A172 (cell line): ENCODE measurements around the gene SUPT4H1. TPM values are rescaled to one million over a fixed set of nuclear protein-coding genes. Genes with fewer than 3 reads are reported as not detected.

Source experiments
- DNase-seq: peaks from one replicate; pipeline ENCODE4 v3.0.0-alpha.2; 2015; ENCODE audit warnings: low spot score
- total RNA-seq: library from RNA; depleted of rRNA; stranded (reverse); fragments of >200 nt; shearing (Covaris generic); gene quantifications from 2 replicates; pipeline ENCODE4 v1.2.3, GENCODE V29; 2014

SUPT4H1 gene
- total RNA-seq, 1 experiment from 2014 or later, result 161 TPM

DNA sequence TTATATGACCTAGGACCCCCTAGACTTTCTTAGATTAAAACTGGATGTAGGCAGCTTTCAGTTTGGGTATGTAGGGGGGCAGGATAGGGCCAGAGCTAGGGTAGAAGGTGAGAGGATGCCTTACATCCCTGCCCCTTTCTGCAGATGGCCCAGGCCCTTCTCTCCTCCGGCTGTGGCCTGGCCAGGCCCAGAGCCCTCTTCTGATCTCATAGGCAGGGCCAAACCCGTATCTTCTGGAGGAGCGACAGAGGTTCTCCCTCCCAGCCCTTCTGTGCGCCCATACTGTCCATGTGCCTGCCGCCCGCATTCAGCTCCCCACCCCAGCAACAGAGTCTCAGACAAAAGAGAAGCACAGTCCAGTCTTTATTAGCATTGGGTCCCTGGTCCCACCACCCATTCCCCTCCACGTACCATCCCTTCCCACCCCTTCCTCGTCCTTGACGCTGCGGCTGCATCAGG, 21.4 kb downstream of the SUPT4H1 start:
- no peak for DNase-seq

DNA sequence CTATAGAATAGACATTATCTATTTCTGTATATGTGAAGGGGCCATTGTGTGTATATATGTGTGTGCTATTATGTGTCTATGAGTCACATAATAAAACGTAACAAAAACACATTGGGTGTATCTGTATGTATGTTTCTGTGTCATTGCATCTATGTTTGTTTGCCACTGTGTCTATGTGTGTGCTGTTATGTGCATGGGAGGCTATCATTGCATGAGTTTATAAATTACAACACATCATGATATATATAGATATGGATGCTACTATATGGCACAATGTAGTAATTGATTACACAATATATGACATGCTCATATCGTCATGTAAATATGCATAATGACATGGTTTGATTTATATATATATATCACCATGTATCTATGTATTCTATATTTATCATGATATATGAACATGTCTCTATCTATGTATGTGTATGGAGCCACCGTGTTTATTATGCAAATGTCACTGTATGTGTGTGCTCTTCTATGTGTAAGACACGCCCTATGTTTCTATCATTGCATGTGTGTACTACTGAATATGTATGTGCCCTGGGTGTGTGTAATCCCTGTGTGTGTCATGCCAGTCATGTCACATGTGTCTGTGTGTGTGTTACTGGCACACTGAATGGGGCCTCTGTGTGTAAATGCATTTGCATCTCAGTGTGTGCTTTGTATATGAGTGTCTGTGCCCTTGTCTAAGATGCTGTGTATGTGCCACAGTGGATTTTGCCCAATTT, 22.0 kb downstream of the SUPT4H1 start:
- no peak for DNase-seq

DNA sequence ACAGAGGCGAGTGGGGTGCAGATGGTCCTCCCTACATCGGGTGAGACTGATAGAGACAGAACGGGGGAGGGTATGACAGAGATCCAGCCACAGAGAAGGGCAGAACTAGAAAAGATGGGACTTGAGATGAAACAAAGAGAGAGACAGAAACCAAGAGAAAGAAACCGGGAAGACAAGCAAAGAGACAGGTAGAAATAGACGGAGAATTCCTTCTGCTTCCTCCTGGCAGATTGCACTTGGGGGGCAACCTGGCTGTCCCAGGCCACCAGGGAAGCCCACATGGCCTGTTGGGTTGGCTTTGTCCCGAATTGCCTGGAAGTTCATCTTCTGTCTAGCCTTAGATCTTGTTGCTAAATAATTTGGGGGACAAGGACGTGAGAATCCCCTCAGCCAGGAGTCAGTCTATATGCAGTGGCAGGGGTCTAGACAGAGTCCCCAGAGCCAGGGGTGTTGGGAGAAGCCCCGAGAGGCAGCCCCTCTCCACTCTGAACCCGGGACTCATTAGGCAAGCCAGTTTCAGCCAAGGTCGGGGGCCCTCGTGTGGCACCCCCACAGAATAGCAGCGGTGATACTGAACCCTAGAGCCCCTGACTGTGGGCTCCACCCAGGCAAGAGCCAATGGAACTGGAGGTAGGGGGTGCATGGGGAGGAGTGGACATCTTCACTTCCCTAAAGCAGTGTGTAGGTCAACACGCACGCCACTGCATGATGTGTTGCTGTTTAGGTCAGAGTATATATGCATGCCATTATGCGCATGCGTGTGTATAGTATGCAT, 22.8 kb downstream of the SUPT4H1 start:
- DNase-seq, result no peak

DNA sequence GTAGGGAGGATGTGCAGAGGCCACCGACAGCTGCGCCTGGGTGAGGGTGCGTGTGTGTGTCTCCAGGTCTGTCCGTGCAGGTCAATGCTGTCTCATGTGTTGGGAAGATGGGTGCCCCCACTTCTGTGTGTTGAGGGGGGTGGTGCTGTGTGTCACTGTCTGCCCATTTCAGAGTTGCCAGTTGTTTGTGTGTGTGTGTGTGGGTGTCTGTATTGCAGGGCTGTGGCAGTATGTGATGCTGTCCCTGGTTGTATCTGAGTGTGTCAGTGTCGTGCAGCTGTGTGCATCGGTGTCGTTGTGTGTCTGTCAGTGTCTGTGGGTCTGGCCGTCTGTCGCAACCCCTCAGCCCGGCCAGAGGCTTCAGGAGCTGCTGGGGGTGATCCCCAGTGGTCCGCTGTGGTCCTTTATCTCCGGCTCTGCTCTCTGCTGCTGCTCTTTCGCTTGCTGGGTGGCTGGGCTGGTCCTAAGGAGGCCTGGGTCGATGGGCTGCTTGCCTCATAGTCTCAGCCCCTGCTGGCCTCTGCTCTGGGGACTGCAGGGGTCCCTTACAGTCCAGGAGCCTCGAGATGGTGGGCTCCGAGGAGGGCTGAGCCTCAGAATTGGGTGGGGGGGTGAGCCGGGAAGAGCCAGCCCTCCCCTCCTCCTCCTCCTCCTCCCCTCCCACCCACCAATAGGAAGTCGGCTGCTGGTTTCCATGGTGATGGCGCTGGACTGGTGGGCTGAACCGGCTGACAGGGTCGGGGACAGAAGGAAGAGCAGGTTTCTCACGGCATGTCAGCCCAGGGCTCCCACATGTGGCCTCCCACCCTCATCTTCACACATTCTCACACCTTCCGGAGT, 23.6 kb downstream of the SUPT4H1 start, which contains the start of gene TSPOAP1:
Gene TSPOAP1, minus strand, starts transcription at position 601 of the 840 bp plus-strand sequence. CDS start 875 bp downstream, outside the sequence.
- no peak for DNase-seq

DNA sequence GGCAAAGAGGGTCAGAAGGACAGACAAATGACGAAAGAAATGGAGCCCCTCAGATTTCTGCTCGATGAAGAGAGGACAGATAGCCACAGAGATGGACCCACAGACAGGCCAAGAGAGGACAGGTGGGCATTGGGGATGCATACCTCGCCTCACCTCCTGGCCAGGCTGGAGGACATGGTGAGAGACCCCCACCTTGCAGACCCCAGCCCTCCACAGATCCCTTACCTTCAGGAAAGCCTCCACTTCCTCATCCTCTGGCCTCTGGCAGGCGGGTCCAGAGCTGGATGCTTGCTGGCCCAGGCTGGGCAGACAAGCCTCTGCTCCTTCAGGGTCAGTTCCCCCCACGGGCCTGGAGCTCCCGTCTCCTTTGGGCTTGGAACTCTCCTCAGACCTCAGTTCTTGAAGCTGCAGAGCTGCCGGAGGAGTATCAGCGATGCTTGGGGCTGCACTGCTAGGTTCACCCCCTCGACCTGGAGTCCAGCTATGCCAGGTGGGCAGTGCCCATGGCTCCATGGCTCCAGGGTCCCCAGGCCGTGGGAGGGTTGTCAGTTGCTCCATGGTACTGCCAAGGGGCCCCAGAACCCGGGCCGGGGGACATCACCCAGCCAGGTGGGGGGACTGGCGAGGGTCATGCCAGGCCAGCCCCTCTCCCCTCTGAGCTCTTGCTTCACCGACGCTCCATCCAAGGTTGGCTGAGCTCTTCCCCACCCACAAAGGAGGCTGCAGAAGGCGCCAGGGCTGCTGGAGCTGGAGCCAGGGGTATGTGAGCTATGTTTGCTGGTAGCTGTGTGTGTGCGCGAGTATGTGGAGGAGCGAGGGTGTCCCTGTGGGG, 24.4 kb downstream of the SUPT4H1 start:
- no peak for DNase-seq

DNA sequence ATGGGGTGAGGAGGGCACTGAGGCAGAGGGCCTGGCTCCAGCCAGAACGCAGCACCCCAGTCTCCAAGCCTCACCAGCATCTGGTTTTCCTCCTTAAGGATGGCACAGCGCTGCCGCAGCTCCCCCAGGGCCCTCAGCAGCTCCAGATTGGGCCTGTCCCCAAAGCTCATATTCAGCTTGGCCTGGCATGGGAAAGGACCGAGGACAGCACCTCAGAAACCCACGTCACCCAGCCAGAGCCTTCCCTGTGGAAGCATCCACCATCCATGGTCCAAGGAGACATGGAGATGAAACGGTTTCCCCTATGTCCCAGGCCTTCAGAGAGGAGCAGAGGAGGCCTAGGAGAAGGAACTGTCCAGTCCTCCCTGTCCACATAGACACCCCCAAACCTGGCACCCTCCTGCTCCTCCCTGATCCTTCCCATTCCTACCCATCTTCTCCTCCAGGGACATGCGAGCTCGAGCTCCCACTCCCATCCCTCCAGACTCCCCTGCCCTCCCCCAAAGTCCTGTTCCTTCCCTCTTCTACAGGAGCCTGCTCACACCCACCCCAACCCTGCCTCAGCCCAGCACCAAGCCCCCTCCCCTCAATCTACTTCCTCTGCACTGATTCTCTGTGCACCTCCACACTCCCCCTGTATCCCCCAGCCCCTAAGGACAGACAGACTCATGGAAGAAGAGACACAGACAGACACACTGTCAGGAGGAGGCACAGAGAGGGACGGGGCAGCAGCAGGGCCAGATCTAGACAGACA, 25.2 kb downstream of the SUPT4H1 start:
- DNase-seq, result no peak

DNA sequence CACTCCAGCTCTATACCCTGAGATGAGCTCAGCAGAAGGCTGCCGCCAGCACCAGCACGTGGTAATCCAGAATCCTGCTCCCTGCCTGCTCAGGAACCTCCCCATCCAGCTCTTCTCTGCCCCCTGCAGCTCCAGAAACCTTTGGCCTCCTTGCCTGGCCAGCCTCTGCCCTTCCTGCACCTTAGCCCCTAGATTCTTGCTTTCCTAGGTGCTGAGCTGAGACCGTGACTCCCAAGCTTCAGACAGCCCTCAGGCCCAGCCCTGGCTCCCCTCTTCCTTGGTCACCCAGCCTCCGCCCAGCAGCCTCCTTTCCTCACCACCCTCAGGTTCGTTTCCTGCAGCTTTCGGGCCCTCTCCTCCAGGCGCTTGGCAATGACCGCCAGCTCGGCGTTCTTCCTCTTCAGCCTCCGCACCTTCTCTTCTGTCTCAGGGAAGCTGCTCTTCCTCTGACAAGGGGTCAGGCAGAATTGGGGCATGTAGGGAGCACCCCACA, 26.0 kb downstream of the SUPT4H1 start:
- DNase-seq, result no peak

DNA sequence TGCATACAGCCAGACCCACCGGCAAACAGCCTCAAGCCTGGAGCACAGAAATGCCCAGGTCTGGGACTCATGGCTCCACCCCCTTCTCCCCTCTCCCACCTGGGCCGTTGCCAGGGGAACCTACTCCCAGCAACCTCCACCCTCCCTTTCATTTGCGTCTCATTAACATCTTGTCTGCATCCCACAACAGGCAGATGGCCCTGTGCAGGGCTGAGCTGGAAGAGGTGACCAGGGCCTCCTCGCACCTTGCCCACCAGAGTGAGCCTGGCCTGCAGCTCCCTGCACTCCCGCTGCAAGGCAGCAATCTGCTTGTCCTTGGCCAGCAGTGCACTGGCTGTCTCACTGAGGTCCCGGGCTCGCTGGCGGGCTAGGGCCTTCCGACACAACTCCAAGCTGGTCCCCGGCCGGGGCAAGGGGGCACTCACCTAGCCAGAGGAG, 26.7 kb downstream of the SUPT4H1 start:
- DNase-seq, result no peak

DNA sequence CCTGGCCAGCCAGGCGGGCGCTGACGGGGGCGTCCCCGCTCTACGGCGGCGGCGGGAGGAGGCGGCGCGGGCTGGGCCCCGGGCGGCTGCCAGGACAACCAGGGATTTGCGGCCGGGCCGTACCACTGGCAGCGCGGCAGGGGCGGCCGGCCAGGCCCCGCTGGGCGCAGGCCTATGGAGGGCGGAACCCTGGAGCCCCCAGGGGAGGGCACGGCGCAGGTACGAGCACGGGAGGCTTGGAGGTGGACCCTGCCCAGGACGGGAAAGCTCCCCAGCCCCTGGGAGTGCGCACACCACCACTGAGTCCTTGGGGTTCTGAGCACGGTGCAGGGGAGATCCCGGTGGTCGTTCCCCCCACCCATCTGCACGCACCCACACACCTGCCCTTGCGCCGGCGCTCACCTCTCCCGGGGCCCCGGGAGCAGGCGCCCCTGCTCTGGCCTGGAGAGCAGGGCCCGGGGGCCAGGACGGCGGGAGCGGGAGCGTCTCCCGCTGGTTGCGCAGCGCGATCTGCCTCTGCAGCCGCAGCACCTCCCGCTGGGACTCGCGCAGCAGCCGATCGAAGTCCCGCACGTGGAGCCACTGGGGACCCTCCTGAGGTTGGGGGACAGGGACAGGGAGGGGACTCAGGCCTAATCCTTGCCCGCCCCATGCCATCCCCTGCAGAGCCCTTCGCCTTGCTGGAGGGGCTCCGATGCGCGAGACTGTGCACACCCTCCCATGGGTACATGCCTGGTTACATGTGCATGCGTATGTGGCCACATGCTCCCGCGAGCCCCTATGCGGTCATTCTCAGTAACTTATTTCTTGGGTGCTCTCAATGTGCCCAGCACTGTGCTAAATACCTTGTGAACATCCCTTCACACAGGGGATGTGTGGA, 27.4 kb downstream of the SUPT4H1 start:
- DNase-seq, result no peak

DNA sequence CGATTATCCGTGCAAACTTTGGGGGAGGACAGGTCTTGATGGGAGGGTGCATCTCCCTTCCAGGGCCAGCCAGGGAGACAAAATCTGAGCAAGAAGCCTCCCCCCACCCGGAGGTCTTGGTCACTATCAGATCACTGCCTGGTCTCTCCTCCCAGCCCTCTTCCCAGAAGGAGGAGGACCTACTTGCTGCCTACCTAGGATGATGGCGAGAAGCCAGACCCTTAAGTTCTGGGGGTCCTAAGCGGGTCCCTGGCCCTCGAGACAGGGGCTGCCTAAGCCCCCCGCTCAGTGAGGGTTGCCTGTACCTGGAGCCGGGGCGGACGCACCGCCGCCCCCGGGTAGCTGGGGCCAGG, 28.0 kb downstream of the SUPT4H1 start:
- DNase-seq, result no peak

DNA sequence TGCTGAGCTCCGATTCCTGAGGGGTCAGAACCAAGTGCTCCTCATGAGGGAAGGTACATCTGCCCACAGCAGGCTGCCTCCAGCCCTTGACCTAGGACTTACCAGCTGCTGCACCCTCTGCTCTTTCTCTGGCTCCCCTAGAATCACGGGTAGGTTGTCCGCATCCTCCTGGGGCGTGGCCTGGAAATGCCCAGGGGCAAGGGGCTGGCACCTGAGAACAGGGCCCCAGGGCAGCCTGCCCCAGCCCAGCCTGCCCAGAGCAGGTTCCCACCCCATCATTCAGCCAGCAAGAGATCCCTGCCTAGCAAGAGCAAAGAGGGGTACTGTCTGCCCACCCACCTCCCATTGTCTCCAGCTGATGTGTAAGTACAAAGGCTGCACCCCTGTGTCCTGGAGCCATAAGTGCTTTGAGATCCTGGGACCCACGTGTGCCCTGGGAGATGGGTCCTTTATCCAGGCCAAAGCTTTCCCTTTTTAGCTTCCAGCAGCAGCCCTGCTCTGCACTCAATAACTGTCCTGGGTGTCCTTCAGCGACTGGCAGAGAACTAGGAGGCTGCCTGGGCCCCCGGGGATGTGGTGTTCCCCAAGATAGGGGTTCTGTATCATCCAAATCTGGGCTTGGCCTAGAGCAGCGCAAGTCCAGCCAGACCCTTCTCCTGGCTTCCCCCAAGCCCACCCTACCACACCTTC, 28.5 kb downstream of the SUPT4H1 start:
- no peak for DNase-seq

DNA sequence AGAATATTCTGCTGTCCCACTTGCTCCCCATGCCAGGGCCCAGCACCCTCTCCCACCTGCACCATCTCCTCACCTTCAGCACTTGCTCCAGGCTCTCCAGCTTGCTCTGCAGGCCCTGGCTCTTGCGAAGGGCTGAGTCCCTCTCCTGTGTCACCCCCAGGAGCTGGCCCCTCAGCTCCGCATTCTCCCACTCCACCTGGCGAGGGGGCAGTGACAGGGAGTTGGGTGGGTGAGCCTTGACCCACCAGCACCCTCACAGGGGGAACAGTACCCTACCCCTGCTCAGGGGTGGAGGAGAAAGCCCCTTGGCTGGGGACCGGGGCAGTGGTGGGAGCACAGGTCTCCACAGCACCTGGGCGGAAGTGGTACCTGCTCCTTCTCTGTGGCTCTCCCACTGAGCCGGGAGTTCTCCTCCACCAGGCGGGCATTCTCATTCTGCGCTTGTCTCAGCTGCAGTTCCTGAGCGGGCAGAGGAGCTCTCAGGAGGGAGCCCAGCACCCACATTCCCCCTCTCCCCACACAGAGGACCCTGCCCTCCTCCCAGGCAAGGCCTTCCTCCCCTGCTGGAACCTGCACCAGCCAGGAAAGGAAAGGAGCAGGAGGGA, 29.3 kb downstream of the SUPT4H1 start:
- no peak for DNase-seq

DNA sequence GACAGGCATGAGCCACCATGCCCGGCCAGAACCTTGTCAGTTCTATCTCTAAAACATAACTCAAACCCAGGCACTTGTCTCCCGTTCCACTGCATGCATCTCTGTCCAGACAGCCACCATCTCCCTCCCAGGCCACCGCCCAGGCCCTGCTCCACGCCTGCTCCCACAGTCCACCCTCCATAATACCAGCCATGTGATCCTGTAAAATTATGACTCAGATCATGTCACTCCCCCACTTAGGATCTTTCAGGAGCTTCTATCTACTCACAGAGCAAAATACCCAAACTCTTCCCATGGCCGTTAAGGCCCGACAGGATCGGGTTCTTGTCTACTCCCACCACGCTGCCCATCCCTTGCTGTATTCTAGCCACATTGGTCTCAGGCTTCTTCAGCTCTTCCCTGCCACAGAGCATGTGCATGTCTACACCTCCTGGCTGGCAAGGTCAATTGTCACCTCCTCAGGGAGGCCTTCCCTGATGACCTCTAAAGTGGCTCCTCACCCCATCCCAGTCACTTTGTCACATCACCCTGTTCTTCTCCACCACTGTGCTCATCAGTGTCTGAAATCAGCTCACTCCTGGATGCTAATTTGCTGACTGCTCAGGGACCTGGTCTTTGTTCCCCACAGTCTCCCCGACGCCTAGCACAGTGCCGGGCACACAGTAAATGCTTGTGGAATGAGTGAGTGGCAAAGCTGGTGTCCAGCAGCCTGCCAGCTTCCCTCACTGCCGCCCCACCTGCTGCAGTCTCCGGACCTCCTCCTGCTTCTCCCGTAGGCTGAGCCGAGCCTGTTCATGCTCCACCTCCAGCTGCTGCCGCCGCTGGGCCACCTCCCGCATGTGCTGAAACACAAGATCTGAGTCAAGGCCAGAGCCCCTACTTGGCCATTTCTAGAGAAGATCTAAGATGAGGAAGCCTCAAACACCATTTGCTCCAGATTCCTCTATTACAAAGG, 30.2 kb downstream of the SUPT4H1 start:
- peak; percentile 65 for DNase-seq

DNA sequence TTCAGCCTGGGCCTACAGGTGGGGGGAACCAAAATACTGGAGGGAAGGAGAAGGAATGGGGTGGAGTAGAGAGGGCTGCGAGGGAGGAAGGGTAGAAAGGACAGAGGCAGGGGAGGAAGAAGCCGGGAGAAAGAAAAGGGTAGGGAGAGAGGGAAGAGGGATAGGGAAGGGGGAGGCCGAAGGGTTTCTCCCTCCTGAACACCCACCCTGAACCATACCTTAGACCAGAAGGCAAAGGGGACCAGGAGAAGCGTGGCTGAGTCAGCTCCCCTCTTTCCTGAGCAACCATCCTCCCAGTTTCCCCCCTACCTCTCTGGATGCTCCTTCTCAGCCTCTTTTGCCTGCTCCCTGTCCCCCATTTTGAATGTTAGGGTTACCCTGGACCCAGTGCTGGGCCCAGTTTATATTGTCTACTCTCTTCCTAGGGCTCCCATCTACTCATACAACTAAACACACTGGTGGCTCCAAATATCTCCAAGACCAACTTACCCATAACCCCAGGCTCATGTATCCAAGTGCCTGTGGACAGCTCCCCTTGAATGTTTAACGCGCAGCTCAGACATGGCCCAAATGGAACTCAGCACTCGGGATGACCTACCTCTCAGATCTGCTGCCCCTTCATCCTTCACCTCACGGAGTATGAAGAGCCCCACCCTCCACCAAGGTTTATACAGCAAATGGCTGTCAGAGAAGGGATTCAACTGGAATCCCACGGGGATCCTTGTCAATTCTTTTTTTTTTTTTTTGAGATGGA, 31.3 kb downstream of the SUPT4H1 start:
- DNase-seq, result no peak

DNA sequence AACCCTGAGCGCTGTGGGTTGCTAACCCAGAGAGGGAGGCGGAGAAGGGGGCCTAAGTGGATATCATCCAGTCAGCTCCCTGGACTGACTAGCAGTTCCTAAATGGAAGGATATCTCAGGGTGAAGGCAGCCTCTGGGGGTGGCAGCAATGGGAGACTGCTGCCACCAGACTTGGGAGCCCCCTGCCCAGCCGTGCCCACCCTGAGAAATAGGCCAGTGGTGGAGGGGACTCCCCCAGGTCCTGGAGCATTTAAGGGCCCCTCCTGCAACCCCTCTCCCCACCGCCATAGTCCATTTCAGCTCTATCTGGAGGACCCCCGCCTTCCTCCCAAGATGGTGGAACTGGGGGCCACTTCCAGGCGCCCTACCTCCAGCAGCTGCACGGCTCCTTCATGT, 31.8 kb downstream of the SUPT4H1 start:
- DNase-seq, result no peak
